HEK293 (cell line): ENCODE measurements around the gene BCL2L13.

Experiments used
- YY1 ChIP-seq: fragments of 450-650 bp; formaldehyde crosslinking; IDR thresholded peaks from 2 replicates; pipeline ENCODE4 v1.5.1; 2018; ENCODE audit warnings: missing biosample characterization, missing genetic modification characterization
- ZBTB21 ChIP-seq: fragments of 450-650 bp; formaldehyde crosslinking; IDR thresholded peaks from 2 replicates; pipeline ENCODE4 v1.5.1; 2017; ENCODE audit warnings: missing biosample characterization, missing genetic modification characterization
- ZNF558 ChIP-seq: fragments of 450-650 bp; formaldehyde crosslinking; IDR thresholded peaks from 2 replicates; pipeline ENCODE4 v1.5.1; 2016; ENCODE audit warnings: missing biosample characterization, missing genetic modification characterization
- ZNF580 ChIP-seq: fragments of 450-650 bp; formaldehyde crosslinking; IDR thresholded peaks from 2 replicates; pipeline ENCODE4 v1.5.1; 2016; ENCODE audit warnings: missing biosample characterization, missing genetic modification characterization
- TF ChIP-seq, protein P1 (sequence below): fragments of 450-650 bp; formaldehyde crosslinking; IDR thresholded peaks from 2 replicates; pipeline ENCODE4 v1.5.1; 2016; ENCODE audit warnings: missing biosample characterization, missing genetic modification characterization

GRCh38 chr22:17694193-17694592, 55.6 kb downstream of the BCL2L13 start:
- no peak for TF ChIP-seq ZNF558 (tag by site-specific recombination)
- TF ChIP-seq ZNF580 (tag by site-specific recombination): no peak
- TF ChIP-seq YY1 (tag by site-specific recombination): no peak
- TF ChIP-seq ZBTB21: no peak
- TF ChIP-seq, protein P1, sequence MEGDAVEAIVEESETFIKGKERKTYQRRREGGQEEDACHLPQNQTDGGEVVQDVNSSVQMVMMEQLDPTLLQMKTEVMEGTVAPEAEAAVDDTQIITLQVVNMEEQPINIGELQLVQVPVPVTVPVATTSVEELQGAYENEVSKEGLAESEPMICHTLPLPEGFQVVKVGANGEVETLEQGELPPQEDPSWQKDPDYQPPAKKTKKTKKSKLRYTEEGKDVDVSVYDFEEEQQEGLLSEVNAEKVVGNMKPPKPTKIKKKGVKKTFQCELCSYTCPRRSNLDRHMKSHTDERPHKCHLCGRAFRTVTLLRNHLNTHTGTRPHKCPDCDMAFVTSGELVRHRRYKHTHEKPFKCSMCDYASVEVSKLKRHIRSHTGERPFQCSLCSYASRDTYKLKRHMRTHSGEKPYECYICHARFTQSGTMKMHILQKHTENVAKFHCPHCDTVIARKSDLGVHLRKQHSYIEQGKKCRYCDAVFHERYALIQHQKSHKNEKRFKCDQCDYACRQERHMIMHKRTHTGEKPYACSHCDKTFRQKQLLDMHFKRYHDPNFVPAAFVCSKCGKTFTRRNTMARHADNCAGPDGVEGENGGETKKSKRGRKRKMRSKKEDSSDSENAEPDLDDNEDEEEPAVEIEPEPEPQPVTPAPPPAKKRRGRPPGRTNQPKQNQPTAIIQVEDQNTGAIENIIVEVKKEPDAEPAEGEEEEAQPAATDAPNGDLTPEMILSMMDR: no peak
